ENCODE data around the gene CNTN4.

The CNTN4 gene

GRCh38 chr3:2441558-2441957 lies 342.9 kb downstream of the CNTN4 start:
- no peak for DNase-seq

- DNase-seq: no peak
These were observed 347.5 kb downstream of the CNTN4 start for GRCh38 chr3:2446146-2446545.

DNA sequence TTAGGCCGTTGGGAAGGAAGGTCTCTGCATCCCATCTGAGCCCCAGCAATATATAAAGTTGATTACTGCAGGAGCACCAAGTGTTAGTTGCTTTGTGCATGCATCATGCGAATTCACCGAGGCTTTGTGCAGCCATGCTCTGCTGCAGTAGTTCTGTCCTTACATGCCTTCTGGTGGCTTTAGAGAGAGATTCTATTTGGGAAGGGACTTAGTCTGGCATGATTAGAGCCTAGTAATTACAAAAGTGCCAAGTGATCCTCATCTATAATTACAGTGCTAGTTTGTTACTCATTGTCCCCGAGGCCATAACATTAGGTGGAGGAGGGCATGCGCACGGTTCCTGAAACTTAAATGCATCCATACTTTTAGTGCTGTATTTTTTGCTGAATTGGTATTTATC lies 353.6 kb downstream of the CNTN4 start:
- no peak for DNase-seq

GRCh38 chr3:2454865-2455264 lies 356.2 kb downstream of the CNTN4 start:
- DNase-seq: no peak

GRCh38 chr3:2456788-2457187 lies 358.1 kb downstream of the CNTN4 start:
- DNase-seq: no peak

GRCh38 chr3:2458816-2459215 lies 360.1 kb downstream of the CNTN4 start:
- DNase-seq: no peak

DNA sequence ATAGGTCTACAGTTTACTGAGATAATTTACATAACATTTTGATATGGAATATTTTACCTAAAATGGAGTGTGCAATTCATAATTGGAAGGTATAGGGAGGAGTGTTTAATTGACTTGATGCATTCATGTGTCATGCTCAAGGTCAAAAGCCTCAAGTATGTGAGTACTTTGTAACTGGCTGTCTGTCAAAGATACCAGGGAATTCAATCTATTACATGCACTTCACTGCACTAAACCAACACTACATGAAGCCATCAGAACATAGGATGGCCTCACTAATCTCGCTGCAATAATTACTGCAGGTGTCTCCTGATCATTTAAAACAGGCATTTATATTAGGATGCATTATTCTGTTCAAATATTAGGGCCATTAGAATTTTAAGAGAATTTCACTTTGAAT lies 367.2 kb downstream of the CNTN4 start:
- no peak for DNase-seq

GRCh38 chr3:2468816-2469215 lies 370.1 kb downstream of the CNTN4 start:
- no peak for DNase-seq

DNA sequence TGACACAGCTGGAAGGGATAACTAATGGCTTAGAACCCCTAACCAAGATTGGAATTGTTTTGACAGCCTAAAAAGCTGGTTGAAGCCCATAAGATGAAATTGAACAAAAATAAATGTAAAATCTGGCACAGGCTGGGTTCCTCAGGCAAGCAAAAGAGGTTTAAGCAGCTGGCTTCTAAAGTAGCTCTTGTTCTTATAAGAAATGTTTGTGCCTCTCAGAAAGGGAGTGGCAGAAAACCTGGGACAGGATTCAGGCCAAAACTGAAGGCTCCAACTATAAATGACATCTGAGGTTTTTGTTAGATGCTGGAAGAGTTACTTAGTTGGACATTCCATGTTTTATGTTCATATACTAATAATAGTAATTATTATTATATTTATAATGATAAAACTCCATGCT lies 378.3 kb downstream of the CNTN4 start:
- no peak for DNase-seq

DNA sequence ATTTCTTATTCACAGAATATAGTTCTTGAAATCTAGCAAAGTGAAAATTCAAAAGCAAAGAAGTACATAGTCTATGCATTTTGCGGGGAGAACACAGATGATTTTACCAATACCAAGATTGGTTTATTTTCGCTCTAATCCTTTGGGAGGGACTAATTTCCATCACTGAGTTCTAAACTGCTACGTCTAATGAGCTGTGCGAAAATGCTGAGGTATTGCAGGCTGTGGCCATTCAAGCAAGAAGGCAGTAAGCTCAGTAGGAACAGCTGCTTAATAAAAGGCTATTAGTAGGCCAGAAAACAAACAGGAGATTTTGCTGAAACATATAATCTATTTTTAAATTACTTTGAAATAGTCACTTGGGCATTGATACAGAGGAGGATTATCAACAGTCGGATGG lies 379.0 kb downstream of the CNTN4 start:
- DNase-seq: no peak

GRCh38 chr3:2484162-2485026 lies 385.7 kb downstream of the CNTN4 start:
- DNase-seq: no peak

GRCh38 chr3:2485027-2485375 lies 386.3 kb downstream of the CNTN4 start:
- no peak for DNase-seq

DNA sequence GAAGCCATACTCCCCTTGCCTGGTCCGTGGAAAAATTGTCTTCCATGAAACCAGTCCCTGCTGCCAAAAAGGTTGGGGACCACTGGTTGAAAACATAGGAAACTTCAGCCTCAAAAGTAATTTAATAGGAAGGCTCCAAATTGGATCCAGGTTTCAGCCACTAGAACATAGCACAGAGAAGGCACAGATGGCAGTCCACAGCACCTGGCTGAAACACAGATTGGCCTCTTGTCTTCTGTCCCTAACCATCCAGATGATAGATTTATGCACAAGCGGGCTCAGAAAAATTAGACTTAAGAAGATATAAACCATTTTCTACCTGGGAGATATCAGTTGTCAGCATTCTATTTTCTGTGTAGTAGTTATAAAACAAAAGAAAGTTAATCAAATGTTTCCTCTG lies 397.1 kb downstream of the CNTN4 start:
- DNase-seq: no peak

GRCh38 chr3:2504912-2505311 lies 406.2 kb downstream of the CNTN4 start:
- no peak for DNase-seq

DNA sequence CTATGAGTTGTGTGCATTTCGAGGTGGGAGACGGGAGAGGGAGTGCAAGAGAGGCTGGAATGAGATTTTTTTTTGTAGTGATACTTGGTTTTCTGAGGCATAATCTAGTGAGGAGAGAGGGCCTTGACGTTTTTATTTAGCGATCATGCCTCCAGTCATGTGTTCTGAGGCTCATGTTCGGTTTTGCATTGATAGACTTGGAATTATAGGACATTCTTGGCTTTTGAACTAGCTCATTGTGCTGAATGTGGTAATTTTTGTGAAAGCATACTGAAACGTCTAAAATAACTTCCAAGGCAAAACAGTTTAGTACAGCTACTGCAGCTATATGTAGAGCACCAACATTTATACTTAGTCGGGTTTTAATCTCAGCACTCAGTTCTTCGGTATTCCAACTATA lies 408.1 kb downstream of the CNTN4 start:
- DNase-seq: no peak

GRCh38 chr3:2510591-2511145 lies 412.0 kb downstream of the CNTN4 start:
- DNase-seq: no peak

- DNase-seq: no peak
These were observed 412.7 kb downstream of the CNTN4 start for GRCh38 chr3:2511356-2511755.

- DNase-seq: no peak
These were observed 414.2 kb downstream of the CNTN4 start for GRCh38 chr3:2512881-2513280.

- no peak for DNase-seq
These were observed 415.3 kb downstream of the CNTN4 start for GRCh38 chr3:2513986-2514385.

- no peak for DNase-seq
These were observed 418.2 kb downstream of the CNTN4 start for GRCh38 chr3:2516762-2517441.

- no peak for DNase-seq
These were observed 419.0 kb downstream of the CNTN4 start for GRCh38 chr3:2517500-2518172.

- no peak for DNase-seq
These were observed 424.7 kb downstream of the CNTN4 start for GRCh38 chr3:2523281-2523836.

DNA sequence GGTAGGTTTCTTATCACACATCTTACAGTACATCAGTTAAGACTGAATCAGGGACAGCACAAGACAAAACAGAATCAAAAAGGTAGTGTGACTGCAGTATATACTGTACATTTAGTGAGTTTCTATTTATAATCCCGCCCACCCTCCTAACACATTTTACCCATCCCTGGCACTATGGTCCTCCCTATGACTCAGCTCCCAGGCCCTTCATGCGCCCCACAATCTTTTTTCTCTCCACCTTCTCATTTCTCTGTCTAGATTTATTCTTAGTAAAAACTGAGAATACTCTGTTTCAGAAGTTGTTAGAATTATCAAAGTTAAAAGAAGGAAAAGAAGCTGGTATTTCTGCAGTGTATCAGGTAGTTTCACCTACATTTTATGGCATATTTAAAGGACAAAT lies 427.3 kb downstream of the CNTN4 start:
- no peak for DNase-seq

All from stimulated activated CD4-positive, alpha-beta T cell treated with anti-CD3 and anti-CD28 coated beads, Interleukin-2, amount 100 ng/mL, for 48 hours (primary cell).